Transverse colon (tissue), 4 donors: ENCODE measurements around the gene SENP3. TPM values are rescaled to one million over a fixed set of nuclear protein-coding genes. Genes with fewer than 3 reads are reported as not detected.
A peak's percentile ranks its signal among the peaks of the same experiment; 100 is the strongest.

ENCODE experiments used
- DNase-seq: peaks from one replicate; pipeline ENCODE4 v3.0.0-alpha.2; 2019
- H3K27ac ChIP-seq, 4 donors: fragments of 200-600 bp; sonication (generic); 2 replicates each; pipeline ENCODE4 v1.5.1; 2016 to 2018; ENCODE audit warnings: inconsistent platforms in 4 of 4
- H3K27me3 ChIP-seq: fragments of 200-600 bp; sonication (generic); 2 replicates; pipeline ENCODE4 v1.5.1; 2017; ENCODE audit warnings: inconsistent platforms
- H3K36me3 ChIP-seq, 4 donors: fragments of 200-600 bp; sonication (generic); 2 replicates each; pipeline ENCODE4 v1.5.1; 2017 to 2019; ENCODE audit warnings: inconsistent platforms in 4 of 4
- H3K4me1 ChIP-seq, 4 donors: fragments of 200-600 bp; sonication (generic); 2 replicates each; pipeline ENCODE4 v1.5.1; 2017 to 2020; ENCODE audit warnings: inconsistent platforms in 4 of 4
- H3K4me3 ChIP-seq, 4 donors: fragments of 200-600 bp; sonication (generic); 1 replicate in 1 of 4; 2 replicates in 3 of 4; pipeline versions ENCODE4 v1.5.1 to v1.6.1; 2017 to 2019; ENCODE audit warnings: inconsistent platforms in 4 of 4
- H3K9me3 ChIP-seq, 2 donors: fragments of 200-600 bp; sonication (generic); 2 replicates each; pipeline ENCODE4 v1.5.1; 2017 to 2019; ENCODE audit warnings: inconsistent platforms in 2 of 2
- EP300 ChIP-seq: sonication (generic); formaldehyde crosslinking; IDR thresholded peaks from one replicate; pipeline ENCODE4 v1.6.1; 2017; ENCODE audit warnings: antibody characterized with exemption, low read depth
- POLR2A ChIP-seq: fragments of 450-650 bp; IDR thresholded peaks from one replicate; pipeline ENCODE4 v1.6.1; 2016; ENCODE audit warnings: antibody characterized with exemption, mild to moderate bottlenecking, moderate library complexity
- POLR2AphosphoS5 ChIP-seq, 3 donors: sonication (generic); formaldehyde crosslinking; IDR thresholded peaks; one replicate each; pipeline ENCODE4 v1.6.1; 2016; ENCODE audit warnings: antibody characterized with exemption in 3 of 3
- WGBS, 2 donors: methylation state at CpG; one replicate each; pipeline ENCODE4 v1.1.5; 2018; ENCODE audit warnings: low coverage in 1 of 2; 5-methylcytosine and 5-hydroxymethylcytosine counted together
- in situ Hi-C, 4 donors: fragments of 200-750 bp; cut with MboI; loops; one replicate each; pipeline versions ENCODE4 v1.15.0 to v1.15.1; 2017; ENCODE audit warnings: low sequenced_read_pairs in 3 of 4, low pct_ligation_motif_present in 1 of 4, low pct_unique_long_range_greater_than_20kb in 1 of 4
- intact Hi-C: fragments of 100-400 bp; cut with DNase I; formaldehyde crosslinking; loops from one replicate; pipeline ENCODE4 v1.15.1; 2023; ENCODE audit warnings: low total_unique reads
- total RNA-seq, 4 donors: library from RNA; depleted of rRNA; stranded (reverse); fragments of >200 nt; gene quantifications; one replicate each; pipeline ENCODE4 v1.1.0, GENCODE V29; 2016
- TF ChIP-seq, protein P1 (sequence below), 5 experiments: fragments of 200-600 bp in 3 of 5; fragments of 450-650 bp in 2 of 5; sonication (generic) in 3 of 5; IDR thresholded peaks; 1 replicate in 2 of 5; 2 replicates in 3 of 5; pipeline ENCODE4 v1.5.1; 2016 to 2017; ENCODE audit warnings: antibody characterized with exemption in 5 of 5, inconsistent platforms in 3 of 5, mild to moderate bottlenecking in 2 of 5, moderate library complexity in 1 of 5

SENP3 gene
- total RNA-seq, 4 donors from 2014 or later, result 37.0 to 159 (median 45.2) TPM

DNA sequence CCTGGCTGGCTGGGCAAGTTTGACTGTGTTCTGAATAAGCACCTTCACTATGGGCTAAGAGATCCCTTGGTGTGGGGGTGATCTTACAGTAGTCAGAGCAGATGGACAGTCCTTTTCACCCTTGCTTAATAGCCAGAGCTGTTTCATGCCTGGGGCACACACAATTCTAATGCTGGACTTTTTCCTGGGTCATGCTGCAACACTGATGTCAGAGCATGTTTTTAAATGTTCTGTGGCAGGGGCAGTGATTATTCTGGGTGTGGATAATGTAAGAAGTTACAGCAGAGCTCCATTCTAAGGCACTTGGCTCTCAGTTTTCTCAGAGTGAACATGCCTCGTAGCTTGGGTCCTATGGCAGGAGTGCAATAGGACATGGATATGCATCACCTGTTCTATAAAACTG lies 13.8 kb downstream of the SENP3 start:
- no peak for DNase-seq
- H3K9me3 ChIP-seq, result no peaks in the 10 kb centered on the region
- 54% methylated on average over 1 of the region's 1 CpG; no CpG with 5 or more reads in 1 of the 2 donors for WGBS, 2 donors

GRCh38 chr17:7575959-7576358 lies 14.2 kb downstream of the SENP3 start:
- no peaks in the 10 kb centered on the region for H3K9me3 ChIP-seq
- H3K4me3 ChIP-seq, result no peak overlapping the region
- peak overlapping the region in 1 of 4 donors; percentile 99 for H3K27ac ChIP-seq
- intact Hi-C loops, result no loop called here
- no peak for TF ChIP-seq POLR2A
- no peak for TF ChIP-seq EP300
- TF ChIP-seq POLR2AphosphoS5 (IDR thresholded peaks at IDR 0.05), result no peak
- TF ChIP-seq, protein P1, sequence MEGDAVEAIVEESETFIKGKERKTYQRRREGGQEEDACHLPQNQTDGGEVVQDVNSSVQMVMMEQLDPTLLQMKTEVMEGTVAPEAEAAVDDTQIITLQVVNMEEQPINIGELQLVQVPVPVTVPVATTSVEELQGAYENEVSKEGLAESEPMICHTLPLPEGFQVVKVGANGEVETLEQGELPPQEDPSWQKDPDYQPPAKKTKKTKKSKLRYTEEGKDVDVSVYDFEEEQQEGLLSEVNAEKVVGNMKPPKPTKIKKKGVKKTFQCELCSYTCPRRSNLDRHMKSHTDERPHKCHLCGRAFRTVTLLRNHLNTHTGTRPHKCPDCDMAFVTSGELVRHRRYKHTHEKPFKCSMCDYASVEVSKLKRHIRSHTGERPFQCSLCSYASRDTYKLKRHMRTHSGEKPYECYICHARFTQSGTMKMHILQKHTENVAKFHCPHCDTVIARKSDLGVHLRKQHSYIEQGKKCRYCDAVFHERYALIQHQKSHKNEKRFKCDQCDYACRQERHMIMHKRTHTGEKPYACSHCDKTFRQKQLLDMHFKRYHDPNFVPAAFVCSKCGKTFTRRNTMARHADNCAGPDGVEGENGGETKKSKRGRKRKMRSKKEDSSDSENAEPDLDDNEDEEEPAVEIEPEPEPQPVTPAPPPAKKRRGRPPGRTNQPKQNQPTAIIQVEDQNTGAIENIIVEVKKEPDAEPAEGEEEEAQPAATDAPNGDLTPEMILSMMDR (IDR thresholded peaks at IDR 0.05), result no peak
- H3K27me3 ChIP-seq, result no peaks in the 10 kb centered on the region
- DNase-seq, result no peak
- H3K4me1 ChIP-seq, result peaks cover 30 to 69% (median 41%) of the 10 kb centered on the region in 4 donors
- H3K36me3 ChIP-seq, result peaks cover 0 to 50% (median 26%) of the 10 kb centered on the region in 4 donors
- WGBS, 2 donors, result 60 to 71% methylated on average over 4 to 7 of the region's 7 CpGs
- in situ Hi-C loops, result no loop called here

More for the DNA sequence above, 13.8 kb downstream of the SENP3 start:
- peaks cover 27 to 64% (median 41%) of the 10 kb centered on the region in 4 donors for H3K4me1 ChIP-seq
- peak overlapping the region in 3 of 4 donors; percentile 19 to 99 (median 99) for H3K27ac ChIP-seq
- in situ Hi-C loops (no loop called here), intact Hi-C loops (no loop called here)
- no peaks in the 10 kb centered on the region for H3K27me3 ChIP-seq
- TF ChIP-seq, protein P1 (IDR thresholded peaks at IDR 0.05), result no peak
- TF ChIP-seq POLR2AphosphoS5 (IDR thresholded peaks at IDR 0.05), result peak in 1 of 3 donors; percentile 13
- H3K4me3 ChIP-seq, result no peak overlapping the region
- H3K36me3 ChIP-seq, result peaks cover 0 to 55% (median 26%) of the 10 kb centered on the region in 4 donors

DNA sequence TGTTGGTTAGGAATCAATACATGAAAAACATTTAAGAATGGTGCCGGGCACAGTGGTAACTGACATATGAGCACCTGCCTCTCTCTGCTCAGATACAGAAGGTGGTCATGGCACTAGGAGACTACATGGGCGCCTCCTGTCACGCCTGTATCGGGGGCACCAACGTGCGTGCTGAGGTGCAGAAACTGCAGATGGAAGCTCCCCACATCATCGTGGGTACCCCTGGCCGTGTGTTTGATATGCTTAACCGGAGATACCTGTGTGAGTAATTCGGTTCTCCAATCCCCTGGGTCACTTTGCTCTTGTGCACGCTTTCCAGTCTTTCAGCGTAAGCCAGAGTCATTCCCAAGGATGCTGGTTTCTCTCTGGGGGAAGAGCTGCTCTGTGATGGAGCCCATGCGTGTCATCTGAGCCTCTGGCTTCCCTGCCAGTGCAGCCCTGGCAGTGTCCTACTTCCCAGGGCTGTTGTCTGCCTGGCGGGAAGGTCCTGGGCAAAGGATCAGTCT lies 14.8 kb downstream of the SENP3 start:
- 81% methylated on average over 14 of the region's 14 CpGs; no CpG with 5 or more reads in 1 of the 2 donors for WGBS, 2 donors
- Histone ChIP-seq H3K36me3 (peaks cover 0 to 46% (median 25%) of the 10 kb centered on the region in 4 donors), H3K4me1 (peaks cover 35 to 68% (median 41%) of the 10 kb centered on the region in 4 donors), H3K27ac (no peak overlapping the region), H3K4me3 (no peak overlapping the region), H3K27me3 (no peaks in the 10 kb centered on the region), H3K9me3 (no peaks in the 10 kb centered on the region)
- intact Hi-C loops (no loop called here), in situ Hi-C loops (no loop called here)
- TF ChIP-seq EP300 (no peak), POLR2AphosphoS5 (IDR thresholded peaks at IDR 0.05) (peak in 1 of 3 donors; percentile 45)
- no peak for DNase-seq

DNA sequence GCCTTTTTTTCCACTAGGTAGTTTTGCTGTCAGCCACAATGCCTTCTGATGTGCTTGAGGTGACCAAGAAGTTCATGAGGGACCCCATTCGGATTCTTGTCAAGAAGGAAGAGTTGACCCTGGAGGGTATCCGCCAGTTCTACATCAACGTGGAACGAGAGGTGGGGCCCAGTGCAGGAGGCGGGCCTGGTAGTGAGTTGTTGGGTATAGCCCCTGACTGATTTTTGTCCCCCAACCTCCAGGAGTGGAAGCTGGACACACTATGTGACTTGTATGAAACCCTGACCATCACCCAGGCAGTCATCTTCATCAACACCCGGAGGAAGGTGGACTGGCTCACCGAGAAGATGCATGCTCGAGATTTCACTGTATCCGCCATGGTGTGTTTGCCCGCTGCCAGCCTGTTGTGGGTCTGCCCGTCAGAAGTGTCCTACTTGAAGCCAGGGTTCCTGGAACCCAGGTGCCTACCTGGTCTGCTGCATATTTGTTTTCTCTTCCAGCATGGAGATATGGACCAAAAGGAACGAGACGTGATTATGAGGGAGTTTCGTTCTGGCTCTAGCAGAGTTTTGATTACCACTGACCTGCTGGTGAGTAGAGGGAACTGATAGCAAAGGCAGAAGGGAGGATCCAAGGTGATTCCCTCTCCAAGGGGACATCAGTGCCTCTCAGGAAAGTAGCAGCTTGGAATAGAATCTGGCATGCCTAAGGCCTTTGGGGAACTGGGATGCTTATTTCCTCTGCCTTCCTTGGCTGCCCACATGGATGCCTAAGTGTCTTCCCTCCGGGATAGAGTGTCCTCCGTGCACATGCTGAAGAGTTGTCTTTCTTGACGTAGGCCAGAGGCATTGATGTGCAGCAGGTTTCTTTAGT lies 15.8 kb downstream of the SENP3 start:
- intact Hi-C loops (no loop called here), in situ Hi-C loops (no loop called here)
- peak in 1 of 3 donors; percentile 8 for TF ChIP-seq POLR2AphosphoS5 (IDR thresholded peaks at IDR 0.05)
- TF ChIP-seq POLR2A, result no peak
- TF ChIP-seq EP300, result no peak
- TF ChIP-seq, protein P1 (IDR thresholded peaks at IDR 0.05), result no peak
- DNase-seq, result no peak
- H3K36me3 ChIP-seq, result peaks cover 0 to 46% (median 25%) of the 10 kb centered on the region in 4 donors
- no peaks in the 10 kb centered on the region for H3K27me3 ChIP-seq
- H3K4me1 ChIP-seq, result peaks cover 35 to 69% (median 48%) of the 10 kb centered on the region in 4 donors
- H3K9me3 ChIP-seq, result no peaks in the 10 kb centered on the region
- H3K4me3 ChIP-seq, result no peak overlapping the region
- H3K27ac ChIP-seq, result peak overlapping the region; percentile 89 to 91 (median 90)
- 66 to 79% methylated on average over 3 to 17 of the region's 17 CpGs for WGBS, 2 donors
